ENCODE results near the gene PALS2. TPM values are rescaled to one million over a fixed set of nuclear protein-coding genes. Genes with fewer than 3 reads are reported as not detected.
A peak's percentile ranks its signal among the peaks of the same experiment; 100 is the strongest.

The PALS2 gene
- total RNA-seq, 1 donor from 2014 or later, result 5.7 TPM

DNA sequence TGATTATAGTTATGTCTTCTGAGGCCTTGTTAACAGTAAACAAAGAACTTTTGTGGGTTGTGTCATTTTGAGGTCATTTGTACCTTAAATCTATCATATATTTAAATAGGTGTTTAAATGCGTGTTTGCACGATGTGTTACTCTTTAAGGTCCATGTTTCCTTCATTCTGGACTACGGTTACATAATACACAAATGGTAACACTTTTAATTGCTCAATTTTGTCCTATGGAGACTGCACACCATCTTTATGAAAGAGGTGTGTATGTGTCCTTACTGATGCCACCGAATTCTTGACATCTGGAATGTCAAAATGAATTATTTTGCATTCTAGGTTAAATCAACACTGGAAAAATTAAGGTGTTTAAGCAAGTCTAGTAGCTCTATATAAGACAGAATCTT lies 1.7 kb downstream of the PALS2 start:
- Histone ChIP-seq H3K27ac (no peak overlapping the region), H3K36me3 (no peaks in the 10 kb centered on the region), H3K27me3 (no peaks in the 10 kb centered on the region), H3K9me3 (no peaks in the 10 kb centered on the region), H3K4me3 (peak overlapping the region; percentile 86 to 99), H3K4me1 (peaks cover 0 to 8% of the 10 kb centered on the region in 2 donors)
- TF ChIP-seq, protein P1, sequence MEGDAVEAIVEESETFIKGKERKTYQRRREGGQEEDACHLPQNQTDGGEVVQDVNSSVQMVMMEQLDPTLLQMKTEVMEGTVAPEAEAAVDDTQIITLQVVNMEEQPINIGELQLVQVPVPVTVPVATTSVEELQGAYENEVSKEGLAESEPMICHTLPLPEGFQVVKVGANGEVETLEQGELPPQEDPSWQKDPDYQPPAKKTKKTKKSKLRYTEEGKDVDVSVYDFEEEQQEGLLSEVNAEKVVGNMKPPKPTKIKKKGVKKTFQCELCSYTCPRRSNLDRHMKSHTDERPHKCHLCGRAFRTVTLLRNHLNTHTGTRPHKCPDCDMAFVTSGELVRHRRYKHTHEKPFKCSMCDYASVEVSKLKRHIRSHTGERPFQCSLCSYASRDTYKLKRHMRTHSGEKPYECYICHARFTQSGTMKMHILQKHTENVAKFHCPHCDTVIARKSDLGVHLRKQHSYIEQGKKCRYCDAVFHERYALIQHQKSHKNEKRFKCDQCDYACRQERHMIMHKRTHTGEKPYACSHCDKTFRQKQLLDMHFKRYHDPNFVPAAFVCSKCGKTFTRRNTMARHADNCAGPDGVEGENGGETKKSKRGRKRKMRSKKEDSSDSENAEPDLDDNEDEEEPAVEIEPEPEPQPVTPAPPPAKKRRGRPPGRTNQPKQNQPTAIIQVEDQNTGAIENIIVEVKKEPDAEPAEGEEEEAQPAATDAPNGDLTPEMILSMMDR (IDR thresholded peaks at IDR 0.05), result no peak
- no peak for DNase-seq (ENCODE audit: low spot score in 2 of 2)
- intact Hi-C loops (cut with DNase I), result loop anchor here (2.0 to 10.0 kb wide), 6 partner anchors 73 to 1043 kb away; partner anchors contain the start of genes CYCS, GSDME, OSBPL3 and TRA2A

DNA sequence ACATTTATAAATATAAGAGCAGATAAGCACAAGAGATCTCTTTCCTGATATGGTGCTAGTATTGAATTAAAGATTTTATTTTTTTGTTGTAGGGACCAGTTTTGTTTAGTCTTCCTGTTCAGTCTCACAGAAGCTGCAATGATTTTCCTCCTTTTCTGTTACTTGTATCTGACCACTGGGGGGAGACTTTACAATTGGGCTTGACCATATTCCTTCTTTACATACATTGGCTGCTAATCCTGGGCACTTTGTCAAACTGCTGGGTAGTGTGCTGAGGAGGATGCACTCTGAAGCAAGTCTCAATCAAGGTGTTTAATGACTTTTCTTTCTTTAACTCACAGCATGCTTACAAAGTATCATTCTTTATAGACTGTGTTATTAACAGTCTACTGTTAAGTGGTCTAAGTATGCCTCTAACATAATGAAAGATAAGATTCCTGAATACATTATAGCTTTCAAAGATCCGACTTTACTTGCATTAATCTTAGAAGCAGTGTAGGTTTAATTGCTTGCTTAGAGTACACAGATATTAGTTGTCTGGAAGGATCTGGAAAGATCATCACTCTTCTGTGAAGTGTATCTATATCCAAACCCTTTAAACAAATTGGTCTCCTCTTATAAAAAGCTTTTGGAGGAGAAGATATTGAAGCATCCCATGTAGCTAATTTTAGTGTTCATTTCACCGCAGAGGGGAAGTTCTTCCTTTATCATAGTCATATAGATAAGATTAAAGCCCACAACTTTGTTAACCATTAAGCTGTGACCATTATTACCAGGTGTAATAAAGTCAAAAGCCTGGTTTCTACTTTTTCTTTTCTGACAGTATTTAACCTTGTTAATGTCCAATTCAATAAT lies 3.1 kb downstream of the PALS2 start:
- intact Hi-C loops (cut with DNase I), result loop anchor here (1.0 to 10.0 kb wide), 3 partner anchors 89 to 548 kb away; partner anchors contain the start of genes CYCS and OSBPL3
- Histone ChIP-seq H3K4me1 (peaks cover 0 to 8% of the 10 kb centered on the region in 2 donors), H3K27ac (no peak overlapping the region), H3K27me3 (no peaks in the 10 kb centered on the region), H3K4me3 (no peak overlapping the region), H3K9me3 (no peaks in the 10 kb centered on the region), H3K36me3 (no peaks in the 10 kb centered on the region)
- DNase-seq (ENCODE audit: low spot score in 2 of 2), result no peak
- TF ChIP-seq, protein P1 (IDR thresholded peaks at IDR 0.05), result peak in 2 of 3 experiments; percentile 44 to 64

DNA sequence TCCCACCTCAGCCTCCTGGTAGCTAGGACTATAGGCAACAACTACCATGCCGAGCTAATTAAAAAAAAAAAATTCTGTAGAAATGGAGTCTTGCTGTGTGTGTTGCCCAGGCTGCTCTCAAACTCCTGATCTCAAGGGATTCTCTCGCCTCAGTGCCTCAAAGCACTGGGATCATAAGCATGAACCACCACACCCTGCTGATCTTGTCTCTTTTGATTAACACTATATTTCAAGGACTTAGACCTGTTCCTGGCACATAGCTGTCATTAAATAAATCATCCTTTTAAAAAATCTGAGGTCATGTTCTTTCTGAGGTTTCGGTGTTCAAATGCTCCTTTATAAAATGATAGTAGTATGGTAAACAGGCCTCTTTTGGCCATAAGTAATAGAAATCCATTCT lies 4.8 kb downstream of the PALS2 start:
- H3K27ac ChIP-seq, result no peak overlapping the region
- H3K27me3 ChIP-seq, result no peaks in the 10 kb centered on the region
- intact Hi-C loops (cut with DNase I), result loop anchor here (10.0 kb wide), 2 partner anchors 407 to 547 kb away; partner anchors contain the start of genes CYCS and OSBPL3
- H3K4me1 ChIP-seq, result peaks cover 0 to 5% of the 10 kb centered on the region in 2 donors
- H3K4me3 ChIP-seq, result no peak overlapping the region
- TF ChIP-seq, protein P1 (IDR thresholded peaks at IDR 0.05), result no peak
- no peaks in the 10 kb centered on the region for H3K9me3 ChIP-seq
- DNase-seq (ENCODE audit: low spot score in 2 of 2), result no peak
- H3K36me3 ChIP-seq, result no peaks in the 10 kb centered on the region

DNA sequence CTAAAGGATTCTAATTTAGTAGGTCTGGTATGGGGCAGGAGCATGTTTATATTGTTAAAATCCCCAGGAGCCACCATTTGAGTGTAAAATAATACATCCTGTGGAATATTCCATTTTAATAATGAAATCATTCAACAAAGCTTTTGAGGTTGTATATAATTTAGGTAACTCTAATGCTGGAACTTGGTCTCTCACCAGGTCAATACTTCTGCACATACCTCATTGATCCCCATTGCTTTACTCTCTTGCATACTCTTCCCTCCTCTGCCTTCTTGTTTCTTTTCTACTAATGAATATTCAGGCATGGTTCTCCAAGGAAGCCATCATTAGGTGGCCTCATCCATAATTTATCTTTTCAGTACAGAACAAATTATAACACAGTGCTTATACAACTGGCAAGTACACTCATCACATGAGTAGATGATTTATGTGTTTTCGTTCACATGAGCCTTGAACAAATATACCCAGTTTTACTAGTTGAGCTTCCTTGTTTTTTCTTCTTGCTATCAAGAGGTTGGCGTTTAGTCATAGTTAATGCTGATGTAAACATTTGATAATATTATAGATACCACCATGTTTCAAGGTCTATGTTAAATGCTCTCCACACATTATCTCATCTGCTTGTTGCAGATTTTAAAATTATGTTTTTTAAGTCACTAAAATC lies 7.2 kb downstream of the PALS2 start:
- H3K36me3 ChIP-seq, result no peaks in the 10 kb centered on the region
- TF ChIP-seq, protein P1 (IDR thresholded peaks at IDR 0.05), result no peak
- H3K4me1 ChIP-seq, result no peaks in the 10 kb centered on the region
- H3K4me3 ChIP-seq, result no peak overlapping the region
- intact Hi-C loops (cut with DNase I), result no loop called here
- DNase-seq (ENCODE audit: low spot score in 2 of 2), result no peak
- H3K27ac ChIP-seq, result no peak overlapping the region
- no peaks in the 10 kb centered on the region for H3K9me3 ChIP-seq
- H3K27me3 ChIP-seq, result no peaks in the 10 kb centered on the region

DNA sequence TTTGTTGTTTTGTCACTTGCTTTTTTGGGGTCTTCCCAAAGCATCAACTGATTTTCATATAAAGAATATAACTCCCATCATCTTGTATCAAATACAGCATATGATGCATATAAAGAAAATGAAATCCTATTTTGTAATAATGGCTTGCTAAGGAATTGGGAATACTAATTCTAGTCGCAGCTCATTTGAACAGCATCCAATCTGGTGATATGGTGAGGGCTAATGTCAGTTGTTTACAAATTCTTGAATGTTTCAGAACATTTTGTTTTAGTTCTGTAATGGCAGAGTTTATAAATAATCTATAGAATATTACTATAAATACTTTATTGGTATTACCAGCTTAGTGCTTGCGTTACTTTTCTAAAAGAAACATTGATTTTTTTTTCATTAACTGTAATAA lies 8.9 kb downstream of the PALS2 start:
- intact Hi-C loops (cut with DNase I), result no loop called here
- no peaks in the 10 kb centered on the region for H3K4me1 ChIP-seq
- no peaks in the 10 kb centered on the region for H3K9me3 ChIP-seq
- no peak overlapping the region for H3K27ac ChIP-seq
- H3K27me3 ChIP-seq, result no peaks in the 10 kb centered on the region
- H3K4me3 ChIP-seq, result no peak overlapping the region
- no peaks in the 10 kb centered on the region for H3K36me3 ChIP-seq
- TF ChIP-seq, protein P1 (IDR thresholded peaks at IDR 0.05), result no peak
- no peak for DNase-seq (ENCODE audit: low spot score in 2 of 2)
